NB4 (cell line): ENCODE data around the gene OLFM4.

Experiments used
- DNase-seq: peaks from one replicate; pipeline ENCODE4 v3.0.0; 2010; ENCODE audit warnings: low read depth
- H3K4me3 ChIP-seq: one replicate; pipeline ENCODE4 v1.5.1; 2011; ENCODE audit warnings: mild to moderate bottlenecking, low read depth, low read length, moderate library complexity
- MYC ChIP-seq: IDR thresholded peaks from 2 replicates; pipeline ENCODE4 v1.6.1; 2011; ENCODE audit warnings: low read depth, low read length
- POLR2A ChIP-seq: IDR thresholded peaks from 2 replicates; pipeline ENCODE4 v1.6.1; 2011; ENCODE audit warnings: mild to moderate bottlenecking; ENCODE audit not compliant: insufficient read length; ENCODE audit errors: extremely low read depth
- TF ChIP-seq, protein P1 (sequence below): IDR thresholded peaks from 2 replicates; pipeline ENCODE4 v1.6.1; 2011; ENCODE audit warnings: low read depth, low read length
- TF ChIP-seq, protein P2 (sequence below): IDR thresholded peaks from one replicate; pipeline ENCODE4 v1.5.1; 2012; ENCODE audit warnings: low read depth, low read length

The OLFM4 gene

GRCh38 chr13:53017433-53017970, 11.1 kb upstream of the OLFM4 start:
- DNase-seq: no peak
- no peak for TF ChIP-seq POLR2A
- TF ChIP-seq, protein P1, sequence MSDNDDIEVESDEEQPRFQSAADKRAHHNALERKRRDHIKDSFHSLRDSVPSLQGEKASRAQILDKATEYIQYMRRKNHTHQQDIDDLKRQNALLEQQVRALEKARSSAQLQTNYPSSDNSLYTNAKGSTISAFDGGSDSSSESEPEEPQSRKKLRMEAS: no peak
- TF ChIP-seq, protein P2, sequence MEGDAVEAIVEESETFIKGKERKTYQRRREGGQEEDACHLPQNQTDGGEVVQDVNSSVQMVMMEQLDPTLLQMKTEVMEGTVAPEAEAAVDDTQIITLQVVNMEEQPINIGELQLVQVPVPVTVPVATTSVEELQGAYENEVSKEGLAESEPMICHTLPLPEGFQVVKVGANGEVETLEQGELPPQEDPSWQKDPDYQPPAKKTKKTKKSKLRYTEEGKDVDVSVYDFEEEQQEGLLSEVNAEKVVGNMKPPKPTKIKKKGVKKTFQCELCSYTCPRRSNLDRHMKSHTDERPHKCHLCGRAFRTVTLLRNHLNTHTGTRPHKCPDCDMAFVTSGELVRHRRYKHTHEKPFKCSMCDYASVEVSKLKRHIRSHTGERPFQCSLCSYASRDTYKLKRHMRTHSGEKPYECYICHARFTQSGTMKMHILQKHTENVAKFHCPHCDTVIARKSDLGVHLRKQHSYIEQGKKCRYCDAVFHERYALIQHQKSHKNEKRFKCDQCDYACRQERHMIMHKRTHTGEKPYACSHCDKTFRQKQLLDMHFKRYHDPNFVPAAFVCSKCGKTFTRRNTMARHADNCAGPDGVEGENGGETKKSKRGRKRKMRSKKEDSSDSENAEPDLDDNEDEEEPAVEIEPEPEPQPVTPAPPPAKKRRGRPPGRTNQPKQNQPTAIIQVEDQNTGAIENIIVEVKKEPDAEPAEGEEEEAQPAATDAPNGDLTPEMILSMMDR: no peak
- no peak for TF ChIP-seq MYC
- H3K4me3 ChIP-seq: no peak overlapping the region

DNA sequence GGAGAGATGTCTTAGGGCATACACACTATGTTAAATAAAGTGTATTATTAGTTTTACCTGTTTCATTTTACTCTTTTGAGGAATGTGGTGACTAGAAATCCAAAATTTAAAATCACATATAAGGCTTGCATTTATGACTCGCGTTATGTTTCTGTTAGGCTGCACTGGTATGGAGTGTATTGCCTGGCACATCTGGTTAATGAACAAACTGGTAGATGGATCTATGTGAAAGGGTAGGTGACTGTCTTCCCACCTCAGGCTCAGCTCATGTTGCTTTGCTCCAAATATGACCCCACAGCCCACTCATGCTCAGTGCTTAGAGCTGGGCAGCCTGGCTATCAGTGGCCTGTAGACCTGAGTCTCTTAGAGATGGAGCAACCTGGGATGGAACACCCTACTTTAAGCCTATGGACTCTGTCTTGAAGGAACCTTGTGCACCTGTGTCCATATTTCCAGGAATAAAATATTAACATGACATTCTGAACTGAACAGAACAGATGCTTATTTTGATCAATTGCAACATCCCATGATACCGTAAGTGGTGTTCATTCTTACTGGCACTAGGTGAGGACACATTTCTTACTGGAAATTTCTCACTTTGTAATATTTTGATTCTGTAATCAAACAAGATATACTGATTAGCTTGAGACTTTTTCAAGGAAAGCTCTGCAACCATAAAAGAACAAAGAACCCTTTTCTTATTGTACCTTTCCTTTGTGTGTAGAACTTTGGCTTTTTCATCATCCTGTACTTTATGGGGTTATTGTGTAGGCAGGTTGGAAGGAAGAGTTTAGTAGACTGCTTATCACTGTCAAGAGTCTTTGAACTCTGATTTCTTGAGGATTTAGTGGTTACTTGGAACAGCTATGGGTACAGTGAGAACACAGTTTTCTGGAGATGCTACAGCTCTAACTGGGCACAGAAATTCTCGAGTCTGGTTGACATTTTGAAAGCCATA, 9.6 kb upstream of the OLFM4 start:
- DNase-seq: no peak
- TF ChIP-seq, protein P2: no peak
- no peak for TF ChIP-seq MYC
- no peak for TF ChIP-seq POLR2A
- TF ChIP-seq, protein P1: no peak

DNA sequence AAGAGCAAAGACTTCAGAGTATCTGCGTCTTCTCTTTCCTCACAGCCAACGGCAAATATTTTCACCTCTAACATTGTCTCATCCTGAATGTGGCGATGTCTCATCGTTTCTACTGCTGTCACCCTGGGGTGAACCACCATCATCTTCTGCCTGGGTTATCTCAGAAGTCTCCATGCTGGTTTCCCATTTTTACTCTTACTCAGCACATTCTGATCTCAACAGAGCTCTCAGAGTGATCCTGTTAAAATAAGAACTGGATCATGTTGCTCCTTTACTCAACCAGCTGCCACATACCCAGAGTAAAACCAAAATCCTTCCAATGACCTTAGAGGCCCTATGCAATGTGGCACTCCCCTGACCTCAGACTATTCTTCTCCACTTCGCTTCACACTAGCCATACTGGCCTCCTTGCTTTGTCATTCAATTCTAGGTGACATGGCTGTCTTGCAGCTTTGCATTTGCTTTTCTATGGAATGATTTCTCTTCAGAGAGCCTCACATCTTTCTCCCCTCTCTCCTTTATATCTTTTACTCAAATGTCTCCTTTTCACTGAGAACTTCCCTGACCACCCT, 7.8 kb upstream of the OLFM4 start:
- no peak overlapping the region for H3K4me3 ChIP-seq
- TF ChIP-seq, protein P1: no peak
- TF ChIP-seq, protein P2: no peak
- TF ChIP-seq POLR2A (no peak), MYC (no peak)
- DNase-seq: no peak

More for the DNA sequence above, 9.6 kb upstream of the OLFM4 start:
- H3K4me3 ChIP-seq: no peak overlapping the region

DNA sequence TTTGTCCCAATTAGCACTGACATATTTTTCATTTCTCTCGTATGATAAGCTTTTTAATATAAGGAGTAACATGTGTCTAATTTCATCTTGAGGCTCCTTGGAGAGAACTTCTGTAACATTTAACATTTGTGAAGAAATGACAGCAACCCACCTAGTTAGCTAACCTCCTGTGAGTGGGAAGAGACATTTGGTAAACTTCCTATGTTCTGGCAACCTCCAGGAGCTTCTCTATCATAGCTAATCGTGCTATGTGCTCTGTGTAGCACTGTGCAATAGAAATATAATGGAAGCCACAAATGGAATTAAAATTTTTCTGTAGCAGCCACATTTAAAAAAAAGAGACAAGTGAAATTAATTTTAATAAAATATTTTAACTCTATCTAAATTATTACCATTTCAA, 5.4 kb upstream of the OLFM4 start:
- H3K4me3 ChIP-seq: no peak overlapping the region
- no peak for DNase-seq
- TF ChIP-seq, protein P2: no peak
- TF ChIP-seq, protein P1: no peak
- TF ChIP-seq MYC (no peak), POLR2A (no peak)

DNA sequence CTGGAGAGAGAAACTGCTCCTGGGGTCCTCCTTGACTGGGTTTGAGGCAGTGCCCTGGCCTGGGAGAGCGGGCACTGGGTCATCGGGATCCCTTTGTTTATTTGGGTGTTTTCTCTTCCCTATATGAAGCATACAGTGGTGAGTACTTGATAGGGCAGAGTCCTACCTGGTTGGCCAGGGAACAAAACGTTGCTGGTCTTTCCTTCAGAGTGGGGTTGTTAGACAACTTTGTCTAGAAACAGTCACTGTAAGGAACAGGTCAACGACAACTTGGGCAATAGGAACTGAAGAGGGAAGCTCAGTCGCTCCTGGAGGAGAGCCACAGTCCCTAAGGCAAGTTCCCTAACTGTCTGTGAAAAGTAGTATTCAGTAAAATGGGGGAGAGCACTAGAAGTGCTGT, 550 bp upstream of the OLFM4 start:
- TF ChIP-seq, protein P1: no peak
- TF ChIP-seq POLR2A (no peak), MYC (no peak)
- TF ChIP-seq, protein P2: no peak
- H3K4me3 ChIP-seq: no peak overlapping the region
- no peak for DNase-seq
